SK-N-SH treated with all-trans-retinoic acid at 6 μM for 48 hours (cell line): ENCODE measurements around the gene CNTNAP2.

ENCODE experiments used
- ATAC-seq: fragments of 200-7000 bp; cut with Tn5 transposase; 3 replicates; pipeline ENCODE4 v1.9.1; 2020; ENCODE audit warnings: mild to moderate bottlenecking, moderate library complexity
- ARNTL ChIP-seq: fragments of 450-650 bp; formaldehyde crosslinking; IDR thresholded peaks from 2 replicates; pipeline ENCODE4 v1.5.0; 2020; ENCODE audit warnings: low read depth, mild to moderate bottlenecking, moderate library complexity, borderline replicate concordance
- BACH2 ChIP-seq: fragments of 250-450 bp; sonication (Bioruptor Pico); IDR thresholded peaks from 2 replicates; pipeline ENCODE4 v1.9.0; 2021; ENCODE audit warnings: mild to moderate bottlenecking, borderline replicate concordance
- CSDC2 ChIP-seq: fragments of 250-450 bp; sonication (Bioruptor Pico); IDR thresholded peaks from 2 replicates; pipeline ENCODE4 v1.5.0; 2020; ENCODE audit warnings: mild to moderate bottlenecking, moderate library complexity
- CSRNP3 ChIP-seq: fragments of 250-450 bp; sonication (Bioruptor Pico); IDR thresholded peaks from 2 replicates; pipeline ENCODE4 v1.5.1; 2021; ENCODE audit warnings: mild to moderate bottlenecking, moderate library complexity
- ISL1 ChIP-seq: fragments of 250-450 bp; sonication (Bioruptor Pico); IDR thresholded peaks from 2 replicates; pipeline ENCODE4 v2.1.2; 2022; ENCODE audit warnings: mild to moderate bottlenecking, moderate library complexity
- OSR1 ChIP-seq: fragments of 250-450 bp; sonication (Bioruptor Pico); IDR thresholded peaks from 2 replicates; pipeline ENCODE4 v1.8.0; 2022; ENCODE audit warnings: moderate library complexity, mild to moderate bottlenecking, inconsistent platforms
- PATZ1 ChIP-seq: fragments of 250-450 bp; sonication (Bioruptor Pico); IDR thresholded peaks from 2 replicates; pipeline ENCODE4 v1.8.0; 2020; ENCODE audit warnings: mild to moderate bottlenecking, moderate library complexity, borderline replicate concordance
- POU6F1 ChIP-seq: fragments of 250-450 bp; sonication (Bioruptor Pico); IDR thresholded peaks from 2 replicates; pipeline ENCODE4 v1.8.0; 2021; ENCODE audit warnings: low read depth, mild to moderate bottlenecking, moderate library complexity, borderline replicate concordance
- PPARA ChIP-seq: fragments of 250-450 bp; sonication (Bioruptor Pico); IDR thresholded peaks from 2 replicates; pipeline ENCODE4 v1.5.0; 2020; ENCODE audit warnings: mild to moderate bottlenecking, borderline replicate concordance
- SNAI2 ChIP-seq: fragments of 250-450 bp; sonication (Bioruptor Pico); IDR thresholded peaks from 2 replicates; pipeline ENCODE4 v1.5.0; 2020; ENCODE audit warnings: mild to moderate bottlenecking, moderate library complexity
- TCF4 ChIP-seq: fragments of 250-450 bp; sonication (Bioruptor Pico); IDR thresholded peaks from 2 replicates; pipeline ENCODE4 v1.8.0; 2021; ENCODE audit warnings: mild to moderate bottlenecking, moderate library complexity, borderline replicate concordance
- ZFP3 ChIP-seq: fragments of 250-450 bp; sonication (Bioruptor Pico); IDR thresholded peaks from 2 replicates; pipeline ENCODE4 v1.5.0; 2020; ENCODE audit warnings: mild to moderate bottlenecking, moderate library complexity
- ZFP30 ChIP-seq: fragments of 450-650 bp; formaldehyde crosslinking; IDR thresholded peaks from 2 replicates; pipeline ENCODE4 v1.5.0; 2022; ENCODE audit warnings: mild to moderate bottlenecking, moderate library complexity
- ZNF565 ChIP-seq: fragments of 450-650 bp; formaldehyde crosslinking; conservative IDR thresholded peaks from 2 replicates; pipeline ENCODE4 v1.5.0; 2020; ENCODE audit warnings: low read depth, mild to moderate bottlenecking, moderate library complexity
- ZNF70 ChIP-seq: fragments of 450-650 bp; formaldehyde crosslinking; IDR thresholded peaks from 2 replicates; pipeline ENCODE4 v1.5.0; 2020; ENCODE audit warnings: mild to moderate bottlenecking, moderate library complexity
- TF ChIP-seq, protein P1 (sequence below): fragments of 250-450 bp; sonication (Bioruptor Pico); IDR thresholded peaks from 2 replicates; pipeline ENCODE4 v1.5.0; 2020; ENCODE audit warnings: mild to moderate bottlenecking, moderate library complexity
- TF ChIP-seq, protein P2 (sequence below): fragments of 250-450 bp; sonication (Bioruptor Pico); IDR thresholded peaks from 2 replicates; pipeline ENCODE4 v1.5.1; 2020; ENCODE audit warnings: low read depth, mild to moderate bottlenecking, moderate library complexity

CNTNAP2 gene

GRCh38 chr7:146722986-146723385 is 606.4 kb downstream of the CNTNAP2 start (continued):
- TF ChIP-seq ARNTL (CRISPR knock-in tag): no peak
- no peak for TF ChIP-seq ZNF70 (CRISPR knock-in tag)
- TF ChIP-seq PPARA (CRISPR knock-in tag): no peak
- TF ChIP-seq ZFP3: no peak
- no peak for TF ChIP-seq BACH2 (CRISPR knock-in tag)
- no peak for TF ChIP-seq CSDC2 (CRISPR knock-in tag)
- no peak for TF ChIP-seq ISL1 (CRISPR knock-in tag)
- TF ChIP-seq SNAI2 (CRISPR knock-in tag): no peak
- TF ChIP-seq PATZ1 (CRISPR knock-in tag): no peak

- no peak for ATAC-seq
- TF ChIP-seq ZFP3 (no peak), POU6F1 (CRISPR knock-in tag) (no peak), TCF4 (CRISPR knock-in tag) (no peak), PATZ1 (CRISPR knock-in tag) (no peak), SNAI2 (CRISPR knock-in tag) (no peak), OSR1 (CRISPR knock-in tag) (no peak), ARNTL (CRISPR knock-in tag) (no peak), ZNF565 (no peak), CSRNP3 (CRISPR knock-in tag) (no peak)
- TF ChIP-seq, protein P1, sequence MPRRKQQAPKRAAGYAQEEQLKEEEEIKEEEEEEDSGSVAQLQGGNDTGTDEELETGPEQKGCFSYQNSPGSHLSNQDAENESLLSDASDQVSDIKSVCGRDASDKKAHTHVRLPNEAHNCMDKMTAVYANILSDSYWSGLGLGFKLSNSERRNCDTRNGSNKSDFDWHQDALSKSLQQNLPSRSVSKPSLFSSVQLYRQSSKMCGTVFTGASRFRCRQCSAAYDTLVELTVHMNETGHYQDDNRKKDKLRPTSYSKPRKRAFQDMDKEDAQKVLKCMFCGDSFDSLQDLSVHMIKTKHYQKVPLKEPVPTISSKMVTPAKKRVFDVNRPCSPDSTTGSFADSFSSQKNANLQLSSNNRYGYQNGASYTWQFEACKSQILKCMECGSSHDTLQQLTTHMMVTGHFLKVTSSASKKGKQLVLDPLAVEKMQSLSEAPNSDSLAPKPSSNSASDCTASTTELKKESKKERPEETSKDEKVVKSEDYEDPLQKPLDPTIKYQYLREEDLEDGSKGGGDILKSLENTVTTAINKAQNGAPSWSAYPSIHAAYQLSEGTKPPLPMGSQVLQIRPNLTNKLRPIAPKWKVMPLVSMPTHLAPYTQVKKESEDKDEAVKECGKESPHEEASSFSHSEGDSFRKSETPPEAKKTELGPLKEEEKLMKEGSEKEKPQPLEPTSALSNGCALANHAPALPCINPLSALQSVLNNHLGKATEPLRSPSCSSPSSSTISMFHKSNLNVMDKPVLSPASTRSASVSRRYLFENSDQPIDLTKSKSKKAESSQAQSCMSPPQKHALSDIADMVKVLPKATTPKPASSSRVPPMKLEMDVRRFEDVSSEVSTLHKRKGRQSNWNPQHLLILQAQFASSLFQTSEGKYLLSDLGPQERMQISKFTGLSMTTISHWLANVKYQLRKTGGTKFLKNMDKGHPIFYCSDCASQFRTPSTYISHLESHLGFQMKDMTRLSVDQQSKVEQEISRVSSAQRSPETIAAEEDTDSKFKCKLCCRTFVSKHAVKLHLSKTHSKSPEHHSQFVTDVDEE (CRISPR knock-in tag): no peak
- TF ChIP-seq, protein P2, sequence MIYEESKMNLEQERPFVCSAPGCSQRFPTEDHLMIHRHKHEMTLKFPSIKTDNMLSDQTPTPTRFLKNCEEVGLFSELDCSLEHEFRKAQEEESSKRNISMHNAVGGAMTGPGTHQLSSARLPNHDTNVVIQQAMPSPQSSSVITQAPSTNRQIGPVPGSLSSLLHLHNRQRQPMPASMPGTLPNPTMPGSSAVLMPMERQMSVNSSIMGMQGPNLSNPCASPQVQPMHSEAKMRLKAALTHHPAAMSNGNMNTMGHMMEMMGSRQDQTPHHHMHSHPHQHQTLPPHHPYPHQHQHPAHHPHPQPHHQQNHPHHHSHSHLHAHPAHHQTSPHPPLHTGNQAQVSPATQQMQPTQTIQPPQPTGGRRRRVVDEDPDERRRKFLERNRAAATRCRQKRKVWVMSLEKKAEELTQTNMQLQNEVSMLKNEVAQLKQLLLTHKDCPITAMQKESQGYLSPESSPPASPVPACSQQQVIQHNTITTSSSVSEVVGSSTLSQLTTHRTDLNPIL: no peak
These were observed 608.9 kb downstream of the CNTNAP2 start for GRCh38 chr7:146725520-146725919.

DNA sequence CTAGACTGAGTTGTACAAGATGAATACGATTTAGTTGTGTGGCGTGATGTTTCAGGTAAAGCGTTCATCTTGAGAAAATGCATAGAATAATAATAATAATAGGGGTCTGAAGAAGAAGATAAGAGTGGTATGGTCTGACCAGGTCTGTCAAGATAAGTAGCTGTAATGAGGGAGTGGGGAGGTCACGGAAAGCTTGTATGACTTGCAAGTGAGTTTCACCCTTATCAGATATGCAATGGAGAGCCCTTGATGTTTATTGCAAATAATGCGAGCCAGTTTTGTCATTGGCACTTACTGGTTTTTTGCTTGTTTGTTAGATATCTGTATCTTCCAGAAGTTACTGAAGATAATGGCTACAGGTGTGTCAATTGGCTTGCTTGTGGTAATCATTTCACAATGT is 611.5 kb downstream of the CNTNAP2 start:
- TF ChIP-seq BACH2 (CRISPR knock-in tag) (no peak), ZFP30 (CRISPR knock-in tag) (no peak), ARNTL (CRISPR knock-in tag) (no peak)
- TF ChIP-seq, all 23 proteins: peak for 0
- no peak for ATAC-seq
